ENCODE data around the gene SLC2A3.
"Not testable (repeated sequence)": the region's sequence is repeated elsewhere in the genome, so short reads cannot be mapped to it uniquely, and the experiment has no call there.

Gene SLC2A3

GRCh38 chr12:7972269-7972668 lies 36.3 kb upstream of the SLC2A3 start:
- not testable (repeated sequence) for H3K27ac ChIP-seq (ENCODE audit: low read depth, low read length); H3K36me3 ChIP-seq (ENCODE audit: control insufficient read depth in 5 of 5, insufficient read depth in 5 of 5, low read length in 5 of 5); H3K27me3 ChIP-seq (ENCODE audit: control insufficient read depth in 5 of 5, insufficient read depth in 4 of 5, low read length in 5 of 5); H3K4me3 ChIP-seq (ENCODE audit: low read depth in 1 of 5, low read length in 5 of 5); H3K9me3 ChIP-seq (ENCODE audit: control insufficient read depth in 5 of 5, low read length in 5 of 5); H3K9ac ChIP-seq (ENCODE audit: low read length in 5 of 5)
- peaks cover 0 to 23% (median 16%) of the 10 kb centered on the region in 5 donors for H3K4me1 ChIP-seq (ENCODE audit: control insufficient read depth in 5 of 5, insufficient read depth in 5 of 5, low read length in 5 of 5)

- not testable (repeated sequence) for H3K9me3 ChIP-seq (ENCODE audit: control insufficient read depth in 5 of 5, low read length in 5 of 5); H3K36me3 ChIP-seq (ENCODE audit: control insufficient read depth in 5 of 5, insufficient read depth in 5 of 5, low read length in 5 of 5); H3K27me3 ChIP-seq (ENCODE audit: control insufficient read depth in 5 of 5, insufficient read depth in 4 of 5, low read length in 5 of 5)
- peaks cover 0 to 23% (median 16%) of the 10 kb centered on the region in 5 donors for H3K4me1 ChIP-seq (ENCODE audit: control insufficient read depth in 5 of 5, insufficient read depth in 5 of 5, low read length in 5 of 5)
- H3K4me3 ChIP-seq (ENCODE audit: low read depth in 1 of 5, low read length in 5 of 5) = peak overlapping the region in 3 of 5 donors; percentile 66 to 73 (median 67)
- H3K27ac ChIP-seq (ENCODE audit: low read depth, low read length) = peak overlapping the region; percentile 76
- H3K9ac ChIP-seq (ENCODE audit: low read length in 5 of 5) = peak overlapping the region in 1 of 5 donors; percentile 11
Observed at GRCh38 chr12:7971765-7972164, 35.8 kb upstream of the SLC2A3 start.

GRCh38 chr12:7970475-7971252 lies 34.7 kb upstream of the SLC2A3 start:
- Histone ChIP-seq H3K9ac (ENCODE audit: low read length in 5 of 5) (peak overlapping the region; percentile 23 to 73 (median 55)), H3K4me1 (ENCODE audit: control insufficient read depth in 5 of 5, insufficient read depth in 5 of 5, low read length in 5 of 5) (peaks cover 0 to 23% (median 16%) of the 10 kb centered on the region in 5 donors), H3K27ac (ENCODE audit: low read depth, low read length) (peak overlapping the region; percentile 76), H3K9me3 (ENCODE audit: control insufficient read depth in 5 of 5, low read length in 5 of 5) (no peaks in the 10 kb centered on the region), H3K36me3 (ENCODE audit: control insufficient read depth in 5 of 5, insufficient read depth in 5 of 5, low read length in 5 of 5) (no peaks in the 10 kb centered on the region), H3K27me3 (ENCODE audit: control insufficient read depth in 5 of 5, insufficient read depth in 4 of 5, low read length in 5 of 5) (peaks cover 0 to 7% (median 0%) of the 10 kb centered on the region in 5 donors), H3K4me3 (ENCODE audit: low read depth in 1 of 5, low read length in 5 of 5) (peak overlapping the region; percentile 51 to 73 (median 66))

- Histone ChIP-seq H3K36me3 (ENCODE audit: control insufficient read depth in 5 of 5, insufficient read depth in 5 of 5, low read length in 5 of 5) (no peaks in the 10 kb centered on the region), H3K9ac (ENCODE audit: low read length in 5 of 5) (no peak overlapping the region), H3K4me3 (ENCODE audit: low read depth in 1 of 5, low read length in 5 of 5) (no peak overlapping the region), H3K9me3 (ENCODE audit: control insufficient read depth in 5 of 5, low read length in 5 of 5) (no peaks in the 10 kb centered on the region), H3K27me3 (ENCODE audit: control insufficient read depth in 5 of 5, insufficient read depth in 4 of 5, low read length in 5 of 5) (peaks cover 0 to 7% (median 0%) of the 10 kb centered on the region in 5 donors), H3K4me1 (ENCODE audit: control insufficient read depth in 5 of 5, insufficient read depth in 5 of 5, low read length in 5 of 5) (peaks cover 0 to 23% (median 16%) of the 10 kb centered on the region in 5 donors), H3K27ac (ENCODE audit: low read depth, low read length) (no peak overlapping the region)
Observed at GRCh38 chr12:7966563-7966962, 30.6 kb upstream of the SLC2A3 start.

- H3K9me3 ChIP-seq (ENCODE audit: control insufficient read depth in 5 of 5, low read length in 5 of 5); H3K27ac ChIP-seq (ENCODE audit: low read depth, low read length); H3K9ac ChIP-seq (ENCODE audit: low read length in 5 of 5); H3K4me3 ChIP-seq (ENCODE audit: low read depth in 1 of 5, low read length in 5 of 5); H3K27me3 ChIP-seq (ENCODE audit: control insufficient read depth in 5 of 5, insufficient read depth in 4 of 5, low read length in 5 of 5); H3K36me3 ChIP-seq (ENCODE audit: control insufficient read depth in 5 of 5, insufficient read depth in 5 of 5, low read length in 5 of 5): not testable (repeated sequence)
- peaks cover 2 to 21% (median 6%) of the 10 kb centered on the region in 5 donors for H3K4me1 ChIP-seq (ENCODE audit: control insufficient read depth in 5 of 5, insufficient read depth in 5 of 5, low read length in 5 of 5)
Observed at GRCh38 chr12:7964669-7965068, 28.7 kb upstream of the SLC2A3 start.

- no peak overlapping the region for H3K9ac ChIP-seq (ENCODE audit: low read length in 5 of 5)
- H3K27ac ChIP-seq (ENCODE audit: low read depth, low read length) = no peak overlapping the region
- peak overlapping the region in 1 of 5 donors; percentile 77 for H3K4me3 ChIP-seq (ENCODE audit: low read depth in 1 of 5, low read length in 5 of 5)
Observed at GRCh38 chr12:7961395-7962178, 25.6 kb upstream of the SLC2A3 start.

GRCh38 chr12:7959701-7960121 lies 23.7 kb upstream of the SLC2A3 start:
- H3K27ac ChIP-seq (ENCODE audit: low read depth, low read length) = no peak overlapping the region
- no peaks in the 10 kb centered on the region for H3K27me3 ChIP-seq (ENCODE audit: control insufficient read depth in 5 of 5, insufficient read depth in 4 of 5, low read length in 5 of 5)

More at GRCh38 chr12:7961395-7962178, 25.6 kb upstream of the SLC2A3 start:
- no peaks in the 10 kb centered on the region for H3K9me3 ChIP-seq (ENCODE audit: control insufficient read depth in 5 of 5, low read length in 5 of 5)
- H3K27me3 ChIP-seq (ENCODE audit: control insufficient read depth in 5 of 5, insufficient read depth in 4 of 5, low read length in 5 of 5) = no peaks in the 10 kb centered on the region
- peaks cover 2 to 16% (median 6%) of the 10 kb centered on the region in 5 donors for H3K4me1 ChIP-seq (ENCODE audit: control insufficient read depth in 5 of 5, insufficient read depth in 5 of 5, low read length in 5 of 5)
- H3K36me3 ChIP-seq (ENCODE audit: control insufficient read depth in 5 of 5, insufficient read depth in 5 of 5, low read length in 5 of 5) = no peaks in the 10 kb centered on the region

GRCh38 chr12:7959278-7959677 lies 23.3 kb upstream of the SLC2A3 start:
- peaks cover 2 to 16% (median 6%) of the 10 kb centered on the region in 5 donors for H3K4me1 ChIP-seq (ENCODE audit: control insufficient read depth in 5 of 5, insufficient read depth in 5 of 5, low read length in 5 of 5)
- no peak overlapping the region for H3K4me3 ChIP-seq (ENCODE audit: low read depth in 1 of 5, low read length in 5 of 5)

More at GRCh38 chr12:7959701-7960121, 23.7 kb upstream of the SLC2A3 start:
- no peaks in the 10 kb centered on the region for H3K36me3 ChIP-seq (ENCODE audit: control insufficient read depth in 5 of 5, insufficient read depth in 5 of 5, low read length in 5 of 5)
- peak overlapping the region in 2 of 5 donors; percentile 59 to 77 for H3K4me3 ChIP-seq (ENCODE audit: low read depth in 1 of 5, low read length in 5 of 5)
- H3K9ac ChIP-seq (ENCODE audit: low read length in 5 of 5) = no peak overlapping the region
- H3K9me3 ChIP-seq (ENCODE audit: control insufficient read depth in 5 of 5, low read length in 5 of 5) = no peaks in the 10 kb centered on the region
- peaks cover 2 to 16% (median 6%) of the 10 kb centered on the region in 5 donors for H3K4me1 ChIP-seq (ENCODE audit: control insufficient read depth in 5 of 5, insufficient read depth in 5 of 5, low read length in 5 of 5)

GRCh38 chr12:7954877-7955276 lies 18.9 kb upstream of the SLC2A3 start:
- H3K4me1 ChIP-seq (ENCODE audit: control insufficient read depth in 5 of 5, insufficient read depth in 5 of 5, low read length in 5 of 5); H3K27me3 ChIP-seq (ENCODE audit: control insufficient read depth in 5 of 5, insufficient read depth in 4 of 5, low read length in 5 of 5); H3K27ac ChIP-seq (ENCODE audit: low read depth, low read length); H3K9me3 ChIP-seq (ENCODE audit: control insufficient read depth in 5 of 5, low read length in 5 of 5); H3K36me3 ChIP-seq (ENCODE audit: control insufficient read depth in 5 of 5, insufficient read depth in 5 of 5, low read length in 5 of 5); H3K4me3 ChIP-seq (ENCODE audit: low read depth in 1 of 5, low read length in 5 of 5); H3K9ac ChIP-seq (ENCODE audit: low read length in 5 of 5): not testable (repeated sequence)

More at GRCh38 chr12:7959278-7959677, 23.3 kb upstream of the SLC2A3 start:
- H3K27me3 ChIP-seq (ENCODE audit: control insufficient read depth in 5 of 5, insufficient read depth in 4 of 5, low read length in 5 of 5) = no peaks in the 10 kb centered on the region
- H3K27ac ChIP-seq (ENCODE audit: low read depth, low read length) = no peak overlapping the region
- H3K36me3 ChIP-seq (ENCODE audit: control insufficient read depth in 5 of 5, insufficient read depth in 5 of 5, low read length in 5 of 5) = no peaks in the 10 kb centered on the region
- no peak overlapping the region for H3K9ac ChIP-seq (ENCODE audit: low read length in 5 of 5)
- no peaks in the 10 kb centered on the region for H3K9me3 ChIP-seq (ENCODE audit: control insufficient read depth in 5 of 5, low read length in 5 of 5)

GRCh38 chr12:7954418-7954817 lies 18.4 kb upstream of the SLC2A3 start:
- H3K9ac ChIP-seq (ENCODE audit: low read length in 5 of 5); H3K36me3 ChIP-seq (ENCODE audit: control insufficient read depth in 5 of 5, insufficient read depth in 5 of 5, low read length in 5 of 5); H3K27ac ChIP-seq (ENCODE audit: low read depth, low read length); H3K27me3 ChIP-seq (ENCODE audit: control insufficient read depth in 5 of 5, insufficient read depth in 4 of 5, low read length in 5 of 5); H3K9me3 ChIP-seq (ENCODE audit: control insufficient read depth in 5 of 5, low read length in 5 of 5); H3K4me3 ChIP-seq (ENCODE audit: low read depth in 1 of 5, low read length in 5 of 5); H3K4me1 ChIP-seq (ENCODE audit: control insufficient read depth in 5 of 5, insufficient read depth in 5 of 5, low read length in 5 of 5): not testable (repeated sequence)
